ENCODE data around the gene RAVER1. TPM values are rescaled to one million over a fixed set of nuclear protein-coding genes. Genes with fewer than 3 reads are reported as not detected.

RAVER1 gene
- total and polyA plus RNA-seq, 9 of the 15 experiments (the other 6 are each of a cell fraction or from before 2014, with no cell fraction given) = 0.06 to 113 (median 7.0) TPM

GRCh38 chr19:10270180-10270615 is 63.1 kb downstream of the RAVER1 start (continued):
- TF ChIP-seq TCF7 (IDR thresholded peaks at IDR 0.05; ENCODE audit: borderline replicate concordance) = no peak
- TF ChIP-seq ZNF445 (CRISPR knock-in tag; IDR thresholded peaks at IDR 0.05; ENCODE audit: low read depth) = no peak
- no peak for TF ChIP-seq TCF7L2 (IDR thresholded peaks at IDR 0.05; ENCODE audit: low read depth, low read length)
- TF ChIP-seq NR1H2 (CRISPR knock-in tag; IDR thresholded peaks at IDR 0.05) = peak; percentile 77; the same call in 1 of the 2 replicates
- TF ChIP-seq ZBTB7A (IDR thresholded peaks at IDR 0.05; ENCODE audit: borderline replicate concordance, control insufficient read depth, low read depth, low read length) = peak; percentile 36; the same call in 1 of the 2 replicates
- TF ChIP-seq ERF (CRISPR knock-in tag; IDR thresholded peaks at IDR 0.05) = peak; percentile 2; the same call in 1 of the 2 replicates
- TF ChIP-seq ZNF280B (CRISPR knock-in tag; IDR thresholded peaks at IDR 0.05) = no peak
- TF ChIP-seq ZNF696 (CRISPR knock-in tag; conservative IDR thresholded peaks at IDR 0.05) = no peak
- no peak for TF ChIP-seq TFAM (CRISPR knock-in tag; conservative IDR thresholded peaks at IDR 0.05)
- TF ChIP-seq, protein P1, sequence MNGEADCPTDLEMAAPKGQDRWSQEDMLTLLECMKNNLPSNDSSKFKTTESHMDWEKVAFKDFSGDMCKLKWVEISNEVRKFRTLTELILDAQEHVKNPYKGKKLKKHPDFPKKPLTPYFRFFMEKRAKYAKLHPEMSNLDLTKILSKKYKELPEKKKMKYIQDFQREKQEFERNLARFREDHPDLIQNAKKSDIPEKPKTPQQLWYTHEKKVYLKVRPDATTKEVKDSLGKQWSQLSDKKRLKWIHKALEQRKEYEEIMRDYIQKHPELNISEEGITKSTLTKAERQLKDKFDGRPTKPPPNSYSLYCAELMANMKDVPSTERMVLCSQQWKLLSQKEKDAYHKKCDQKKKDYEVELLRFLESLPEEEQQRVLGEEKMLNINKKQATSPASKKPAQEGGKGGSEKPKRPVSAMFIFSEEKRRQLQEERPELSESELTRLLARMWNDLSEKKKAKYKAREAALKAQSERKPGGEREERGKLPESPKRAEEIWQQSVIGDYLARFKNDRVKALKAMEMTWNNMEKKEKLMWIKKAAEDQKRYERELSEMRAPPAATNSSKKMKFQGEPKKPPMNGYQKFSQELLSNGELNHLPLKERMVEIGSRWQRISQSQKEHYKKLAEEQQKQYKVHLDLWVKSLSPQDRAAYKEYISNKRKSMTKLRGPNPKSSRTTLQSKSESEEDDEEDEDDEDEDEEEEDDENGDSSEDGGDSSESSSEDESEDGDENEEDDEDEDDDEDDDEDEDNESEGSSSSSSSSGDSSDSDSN (IDR thresholded peaks at IDR 0.05; ENCODE audit: borderline replicate concordance in 1 of 2, low read depth in 2 of 2, low read length in 2 of 2) = peak; percentile 70 to 82; a peak in 1 of 4 replicates
- TF ChIP-seq, protein P2, sequence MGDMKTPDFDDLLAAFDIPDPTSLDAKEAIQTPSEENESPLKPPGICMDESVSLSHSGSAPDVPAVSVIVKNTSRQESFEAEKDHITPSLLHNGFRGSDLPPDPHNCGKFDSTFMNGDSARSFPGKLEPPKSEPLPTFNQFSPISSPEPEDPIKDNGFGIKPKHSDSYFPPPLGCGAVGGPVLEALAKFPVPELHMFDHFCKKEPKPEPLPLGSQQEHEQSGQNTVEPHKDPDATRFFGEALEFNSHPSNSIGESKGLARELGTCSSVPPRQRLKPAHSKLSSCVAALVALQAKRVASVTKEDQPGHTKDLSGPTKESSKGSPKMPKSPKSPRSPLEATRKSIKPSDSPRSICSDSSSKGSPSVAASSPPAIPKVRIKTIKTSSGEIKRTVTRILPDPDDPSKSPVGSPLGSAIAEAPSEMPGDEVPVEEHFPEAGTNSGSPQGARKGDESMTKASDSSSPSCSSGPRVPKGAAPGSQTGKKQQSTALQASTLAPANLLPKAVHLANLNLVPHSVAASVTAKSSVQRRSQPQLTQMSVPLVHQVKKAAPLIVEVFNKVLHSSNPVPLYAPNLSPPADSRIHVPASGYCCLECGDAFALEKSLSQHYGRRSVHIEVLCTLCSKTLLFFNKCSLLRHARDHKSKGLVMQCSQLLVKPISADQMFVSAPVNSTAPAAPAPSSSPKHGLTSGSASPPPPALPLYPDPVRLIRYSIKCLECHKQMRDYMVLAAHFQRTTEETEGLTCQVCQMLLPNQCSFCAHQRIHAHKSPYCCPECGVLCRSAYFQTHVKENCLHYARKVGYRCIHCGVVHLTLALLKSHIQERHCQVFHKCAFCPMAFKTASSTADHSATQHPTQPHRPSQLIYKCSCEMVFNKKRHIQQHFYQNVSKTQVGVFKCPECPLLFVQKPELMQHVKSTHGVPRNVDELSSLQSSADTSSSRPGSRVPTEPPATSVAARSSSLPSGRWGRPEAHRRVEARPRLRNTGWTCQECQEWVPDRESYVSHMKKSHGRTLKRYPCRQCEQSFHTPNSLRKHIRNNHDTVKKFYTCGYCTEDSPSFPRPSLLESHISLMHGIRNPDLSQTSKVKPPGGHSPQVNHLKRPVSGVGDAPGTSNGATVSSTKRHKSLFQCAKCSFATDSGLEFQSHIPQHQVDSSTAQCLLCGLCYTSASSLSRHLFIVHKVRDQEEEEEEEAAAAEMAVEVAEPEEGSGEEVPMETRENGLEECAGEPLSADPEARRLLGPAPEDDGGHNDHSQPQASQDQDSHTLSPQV (IDR thresholded peaks at IDR 0.05) = no peak
- no peak for TF ChIP-seq POLR2H (tag; IDR thresholded peaks at IDR 0.05; ENCODE audit: low read depth)
- TF ChIP-seq, protein P3, sequence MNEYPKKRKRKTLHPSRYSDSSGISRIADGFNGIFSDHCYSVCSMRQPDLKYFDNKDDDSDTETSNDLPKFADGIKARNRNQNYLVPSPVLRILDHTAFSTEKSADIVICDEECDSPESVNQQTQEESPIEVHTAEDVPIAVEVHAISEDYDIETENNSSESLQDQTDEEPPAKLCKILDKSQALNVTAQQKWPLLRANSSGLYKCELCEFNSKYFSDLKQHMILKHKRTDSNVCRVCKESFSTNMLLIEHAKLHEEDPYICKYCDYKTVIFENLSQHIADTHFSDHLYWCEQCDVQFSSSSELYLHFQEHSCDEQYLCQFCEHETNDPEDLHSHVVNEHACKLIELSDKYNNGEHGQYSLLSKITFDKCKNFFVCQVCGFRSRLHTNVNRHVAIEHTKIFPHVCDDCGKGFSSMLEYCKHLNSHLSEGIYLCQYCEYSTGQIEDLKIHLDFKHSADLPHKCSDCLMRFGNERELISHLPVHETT (CRISPR knock-in tag; conservative IDR thresholded peaks at IDR 0.05 in 1 of 2, IDR thresholded peaks at IDR 0.05 in 1 of 2) = peak in 1 of 2 experiments; percentile 47; a peak in 1 of 4 replicates
- TF ChIP-seq, protein P4, sequence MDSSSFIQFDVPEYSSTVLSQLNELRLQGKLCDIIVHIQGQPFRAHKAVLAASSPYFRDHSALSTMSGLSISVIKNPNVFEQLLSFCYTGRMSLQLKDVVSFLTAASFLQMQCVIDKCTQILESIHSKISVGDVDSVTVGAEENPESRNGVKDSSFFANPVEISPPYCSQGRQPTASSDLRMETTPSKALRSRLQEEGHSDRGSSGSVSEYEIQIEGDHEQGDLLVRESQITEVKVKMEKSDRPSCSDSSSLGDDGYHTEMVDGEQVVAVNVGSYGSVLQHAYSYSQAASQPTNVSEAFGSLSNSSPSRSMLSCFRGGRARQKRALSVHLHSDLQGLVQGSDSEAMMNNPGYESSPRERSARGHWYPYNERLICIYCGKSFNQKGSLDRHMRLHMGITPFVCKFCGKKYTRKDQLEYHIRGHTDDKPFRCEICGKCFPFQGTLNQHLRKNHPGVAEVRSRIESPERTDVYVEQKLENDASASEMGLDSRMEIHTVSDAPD (CRISPR knock-in tag; IDR thresholded peaks at IDR 0.05) = no peak
- no peak for TF ChIP-seq PYGO2 (tag; IDR thresholded peaks at IDR 0.05)

Measured in K562 (cell line).